IMR-90 (cell line): ENCODE results near the gene ARPIN.

ENCODE experiments used
- CEBPB ChIP-seq: IDR thresholded peaks from 2 replicates; pipeline ENCODE4 v1.6.1; 2012; ENCODE audit warnings: low read depth, low read length, improper control_type of control experiment
- CHD1 ChIP-seq: IDR thresholded peaks from 2 replicates; pipeline ENCODE4 v1.6.1; 2012; ENCODE audit warnings: low read depth, low read length, improper control_type of control experiment
- CTCF ChIP-seq: conservative IDR thresholded peaks from 2 replicates; pipeline ENCODE4 v1.5.1; 2012; ENCODE audit warnings: mild to moderate bottlenecking, low read depth, low read length, improper control_type of control experiment
- FOS ChIP-seq: fragments of 150-350 bp; IDR thresholded peaks from 2 replicates; pipeline ENCODE4 v1.6.1; 2016; ENCODE audit warnings: low read depth, low read length
- NFE2L2 ChIP-seq: fragments of 150-350 bp; IDR thresholded peaks from 2 replicates; pipeline ENCODE4 v1.6.1; 2016; ENCODE audit warnings: low read depth, mild to moderate bottlenecking, low read length
- POLR2A ChIP-seq: IDR thresholded peaks from 2 replicates; pipeline ENCODE4 v1.6.1; 2012; ENCODE audit warnings: mild to moderate bottlenecking, low read depth, low read length
- RAD21 ChIP-seq: IDR thresholded peaks from 2 replicates; pipeline ENCODE4 v1.6.1; 2012; ENCODE audit warnings: low read length, improper control_type of control experiment
- RCOR1 ChIP-seq: IDR thresholded peaks from 2 replicates; pipeline ENCODE4 v1.6.1; 2012; ENCODE audit warnings: mild to moderate bottlenecking, low read length, improper control_type of control experiment; ENCODE audit not compliant: insufficient replicate concordance
- RFX5 ChIP-seq: IDR thresholded peaks from 2 replicates; pipeline ENCODE4 v1.8.0; 2012; ENCODE audit warnings: low read depth, mild to moderate bottlenecking, low read length, moderate library complexity
- SMC3 ChIP-seq: fragments of 150-350 bp; IDR thresholded peaks from 2 replicates; pipeline ENCODE4 v1.6.1; 2016; ENCODE audit warnings: low read depth, mild to moderate bottlenecking, antibody characterized with exemption, low read length, moderate library complexity
- USF2 ChIP-seq: fragments of 150-350 bp; IDR thresholded peaks from 2 replicates; pipeline ENCODE4 v1.6.1; 2017; ENCODE audit warnings: mild to moderate bottlenecking, antibody characterized with exemption, low read length, low read depth

GRCh38 chr15:89916660-89917059 lies 3.9 kb upstream of the ARPIN start:
- no peak for TF ChIP-seq CTCF
- no peak for TF ChIP-seq RFX5
- no peak for TF ChIP-seq RAD21
- TF ChIP-seq RCOR1: no peak
- TF ChIP-seq CHD1: no peak
- no peak for TF ChIP-seq POLR2A
- TF ChIP-seq SMC3: no peak
- no peak for TF ChIP-seq CEBPB
- no peak for TF ChIP-seq USF2
- no peak for TF ChIP-seq FOS
- no peak for TF ChIP-seq NFE2L2
